Gastroesophageal sphincter (tissue), 4 donors: ENCODE results near the gene REPIN1. TPM values are rescaled to one million over a fixed set of nuclear protein-coding genes. Genes with fewer than 3 reads are reported as not detected.

Experiments
- ATAC-seq: fragments of 150-250 bp; one replicate; pipeline ENCODE4 v1.9.1; 2016; ENCODE audit warnings: mild to moderate bottlenecking, moderate library complexity
- H3K27ac ChIP-seq, 4 donors: fragments of 200-600 bp; sonication (generic) in 3 of 4; 1 replicate in 3 of 4; 2 replicates in 1 of 4; pipeline ENCODE4 v1.5.1; 2016 to 2019
- H3K27me3 ChIP-seq: fragments of 200-600 bp; sonication (generic); one replicate; pipeline ENCODE4 v1.5.1; 2019
- H3K36me3 ChIP-seq, 2 donors: fragments of 200-600 bp; sonication (generic); one replicate each; pipeline ENCODE4 v1.5.1; 2019; ENCODE audit warnings: control low read depth in 1 of 2
- H3K4me1 ChIP-seq, 3 donors: fragments of 200-600 bp; sonication (generic); 1 replicate in 2 of 3; 2 replicates in 1 of 3; pipeline ENCODE4 v1.5.1; 2016 to 2019; ENCODE audit warnings: control low read depth in 2 of 3
- H3K4me3 ChIP-seq, 2 donors: fragments of 200-600 bp; sonication (generic); one replicate each; pipeline ENCODE4 v1.5.1; 2019; ENCODE audit warnings: mild to moderate bottlenecking in 1 of 2, moderate library complexity in 1 of 2
- H3K9me3 ChIP-seq, 3 donors: fragments of 200-600 bp; sonication (generic); one replicate each; pipeline ENCODE4 v1.5.1; 2017 to 2019; ENCODE audit warnings: control low read depth in 2 of 3
- EP300 ChIP-seq: sonication (generic); formaldehyde crosslinking; IDR thresholded peaks from one replicate; pipeline ENCODE4 v1.6.1; 2017; ENCODE audit warnings: antibody characterized with exemption, mild to moderate bottlenecking
- POLR2A ChIP-seq, 2 donors: fragments of 450-650 bp; IDR thresholded peaks; one replicate each; pipeline ENCODE4 v1.6.1; 2017; ENCODE audit warnings: antibody characterized with exemption in 2 of 2, mild to moderate bottlenecking in 2 of 2, moderate library complexity in 1 of 2
- POLR2AphosphoS5 ChIP-seq: sonication (generic); formaldehyde crosslinking; IDR thresholded peaks from one replicate; pipeline ENCODE4 v1.6.1; 2017; ENCODE audit warnings: antibody characterized with exemption
- WGBS, 2 donors: methylation state at CpG; one replicate each; pipeline ENCODE4 v1.1.5; 2018; ENCODE audit warnings: low coverage in 1 of 2; 5-methylcytosine and 5-hydroxymethylcytosine counted together
- total RNA-seq, 4 donors: library from RNA; depleted of rRNA; stranded (reverse); fragments of >200 nt; gene quantifications; one replicate each; pipeline ENCODE4 v1.1.0, GENCODE V29; 2016
- TF ChIP-seq, protein P1 (sequence below), 4 experiments: fragments of 200-600 bp in 2 of 4; fragments of 450-650 bp in 2 of 4; sonication (generic) in 1 of 4; IDR thresholded peaks; one replicate each; pipeline ENCODE4 v1.5.1; 2017 to 2019; ENCODE audit warnings: antibody characterized with exemption in 4 of 4, mild to moderate bottlenecking in 2 of 4, moderate library complexity in 2 of 4

The REPIN1 gene
- total RNA-seq, 4 donors from 2014 or later = 72.7 to 132 (median 102) TPM

DNA sequence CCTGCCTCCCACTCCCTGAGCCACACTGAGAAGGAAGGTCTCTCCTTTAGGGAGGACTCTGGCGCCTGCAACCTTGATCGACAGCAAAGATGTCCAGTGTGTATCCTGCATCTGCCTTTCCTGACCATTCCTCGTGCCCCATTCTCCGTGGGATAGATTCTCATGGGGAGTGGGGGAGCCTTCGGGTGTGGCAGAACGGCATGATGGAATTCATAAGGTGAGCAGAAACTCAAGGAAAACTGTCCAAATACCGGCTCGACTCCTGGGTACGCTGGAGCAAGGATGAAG lies 26.6 kb upstream of the REPIN1 start:
- peak overlapping the region; percentile 58 to 72 for H3K4me3 ChIP-seq
- H3K9me3 ChIP-seq = no peaks in the 10 kb centered on the region
- peaks cover 0 to 19% of the 10 kb centered on the region in 2 donors for H3K36me3 ChIP-seq
- TF ChIP-seq POLR2A (IDR thresholded peaks at IDR 0.05) (no peak), POLR2AphosphoS5 (no peak), EP300 (no peak)
- TF ChIP-seq, protein P1, sequence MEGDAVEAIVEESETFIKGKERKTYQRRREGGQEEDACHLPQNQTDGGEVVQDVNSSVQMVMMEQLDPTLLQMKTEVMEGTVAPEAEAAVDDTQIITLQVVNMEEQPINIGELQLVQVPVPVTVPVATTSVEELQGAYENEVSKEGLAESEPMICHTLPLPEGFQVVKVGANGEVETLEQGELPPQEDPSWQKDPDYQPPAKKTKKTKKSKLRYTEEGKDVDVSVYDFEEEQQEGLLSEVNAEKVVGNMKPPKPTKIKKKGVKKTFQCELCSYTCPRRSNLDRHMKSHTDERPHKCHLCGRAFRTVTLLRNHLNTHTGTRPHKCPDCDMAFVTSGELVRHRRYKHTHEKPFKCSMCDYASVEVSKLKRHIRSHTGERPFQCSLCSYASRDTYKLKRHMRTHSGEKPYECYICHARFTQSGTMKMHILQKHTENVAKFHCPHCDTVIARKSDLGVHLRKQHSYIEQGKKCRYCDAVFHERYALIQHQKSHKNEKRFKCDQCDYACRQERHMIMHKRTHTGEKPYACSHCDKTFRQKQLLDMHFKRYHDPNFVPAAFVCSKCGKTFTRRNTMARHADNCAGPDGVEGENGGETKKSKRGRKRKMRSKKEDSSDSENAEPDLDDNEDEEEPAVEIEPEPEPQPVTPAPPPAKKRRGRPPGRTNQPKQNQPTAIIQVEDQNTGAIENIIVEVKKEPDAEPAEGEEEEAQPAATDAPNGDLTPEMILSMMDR (IDR thresholded peaks at IDR 0.05) = no peak
- no peaks in the 10 kb centered on the region for H3K27me3 ChIP-seq
- H3K4me1 ChIP-seq = peaks cover 0 to 57% (median 30%) of the 10 kb centered on the region in 3 donors
- peak; percentile 17 for ATAC-seq
- H3K27ac ChIP-seq = peak overlapping the region; percentile 54 to 93 (median 88)
- WGBS, 2 donors = 70% methylated on average over 2 of the region's 9 CpGs; no CpG with 5 or more reads in 1 of the 2 donors

DNA sequence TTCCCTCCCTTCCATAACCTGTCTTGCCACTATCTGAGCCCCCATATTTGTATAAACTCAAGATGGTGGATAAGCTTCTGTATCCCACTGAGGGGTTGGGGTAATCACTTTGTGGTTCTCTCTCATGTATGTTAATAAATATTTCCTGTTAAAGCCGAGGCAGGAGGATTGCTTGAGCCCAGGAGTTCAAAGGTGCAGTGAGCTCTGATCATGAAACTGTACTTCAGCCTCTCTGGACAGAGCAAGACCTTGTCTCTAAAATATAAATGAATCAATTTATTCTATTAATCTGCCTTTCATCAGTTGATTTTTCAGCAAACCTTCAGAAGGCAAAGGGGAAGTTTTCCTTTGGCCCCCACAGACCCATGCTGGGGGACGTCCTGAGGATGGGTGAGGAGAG lies 25.4 kb upstream of the REPIN1 start:
- no peak for ATAC-seq
- 64% methylated on average over 1 of the region's 2 CpGs; no CpG with 5 or more reads in 1 of the 2 donors for WGBS, 2 donors
- H3K27ac ChIP-seq = no peak overlapping the region

DNA sequence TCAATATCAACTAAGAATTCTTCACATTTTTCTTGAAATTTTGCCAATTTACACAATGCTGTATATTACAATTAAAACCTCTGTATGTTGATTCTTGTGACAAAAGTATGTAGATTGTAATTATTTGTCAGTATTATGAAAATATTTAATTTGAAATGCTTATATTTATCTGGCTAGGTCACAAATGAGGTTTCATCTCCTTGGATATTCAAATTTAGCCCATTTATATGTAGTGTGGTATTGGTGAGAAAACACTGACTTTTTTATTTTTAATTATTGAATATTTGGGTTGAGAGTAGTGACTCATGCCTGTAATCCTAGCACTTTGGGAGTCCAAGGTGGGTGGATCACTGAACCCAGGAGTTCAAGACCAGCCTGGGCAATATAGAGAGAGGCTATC lies 24.3 kb upstream of the REPIN1 start:
- Histone ChIP-seq H3K27me3 (no peaks in the 10 kb centered on the region), H3K36me3 (no peaks in the 10 kb centered on the region), H3K4me1 (peaks cover 0 to 34% (median 11%) of the 10 kb centered on the region in 3 donors), H3K4me3 (no peak overlapping the region), H3K27ac (no peak overlapping the region), H3K9me3 (no peaks in the 10 kb centered on the region)
- no peak for ATAC-seq
- no peak for TF ChIP-seq POLR2AphosphoS5
- TF ChIP-seq, protein P1 (IDR thresholded peaks at IDR 0.05) = no peak
- TF ChIP-seq EP300 = no peak
- no peak for TF ChIP-seq POLR2A (IDR thresholded peaks at IDR 0.05)

More for the DNA sequence above, 25.4 kb upstream of the REPIN1 start:
- Histone ChIP-seq H3K36me3 (peaks cover 0 to 7% of the 10 kb centered on the region in 2 donors), H3K4me3 (no peak overlapping the region), H3K4me1 (peaks cover 0 to 45% (median 19%) of the 10 kb centered on the region in 3 donors), H3K9me3 (no peaks in the 10 kb centered on the region), H3K27me3 (no peaks in the 10 kb centered on the region)
- no peak for TF ChIP-seq POLR2A (IDR thresholded peaks at IDR 0.05)
- TF ChIP-seq, protein P1 (IDR thresholded peaks at IDR 0.05) = no peak
- TF ChIP-seq EP300 = no peak
- no peak for TF ChIP-seq POLR2AphosphoS5

DNA sequence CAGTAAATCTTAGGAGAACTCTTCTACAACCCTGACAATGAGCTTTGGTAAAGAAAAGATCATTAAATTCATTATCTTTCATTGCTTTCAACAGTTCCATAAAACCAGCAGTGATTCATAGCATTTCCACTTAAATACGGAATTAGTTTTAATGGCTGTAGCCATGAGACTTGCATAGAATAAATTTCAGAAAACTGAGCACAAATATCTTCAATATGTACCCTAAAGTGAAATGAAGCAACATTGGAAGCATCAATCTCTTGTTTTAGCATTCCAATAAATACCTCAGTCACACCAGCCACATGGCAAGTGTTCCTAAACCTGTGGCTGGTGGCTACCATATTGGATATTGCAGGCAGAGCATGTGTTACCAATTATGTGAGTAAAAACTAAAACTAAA lies 23.6 kb upstream of the REPIN1 start:
- Histone ChIP-seq H3K4me3 (no peak overlapping the region), H3K27ac (no peak overlapping the region), H3K9me3 (no peaks in the 10 kb centered on the region), H3K27me3 (no peaks in the 10 kb centered on the region), H3K4me1 (peaks cover 0 to 27% (median 6%) of the 10 kb centered on the region in 3 donors), H3K36me3 (no peaks in the 10 kb centered on the region)
- WGBS, 2 donors = 78 to 82% methylated on average over 1 of the region's 1 CpG
- ATAC-seq = no peak
- TF ChIP-seq EP300 = no peak
- TF ChIP-seq, protein P1 (IDR thresholded peaks at IDR 0.05) = no peak
- no peak for TF ChIP-seq POLR2AphosphoS5
- no peak for TF ChIP-seq POLR2A (IDR thresholded peaks at IDR 0.05)

DNA sequence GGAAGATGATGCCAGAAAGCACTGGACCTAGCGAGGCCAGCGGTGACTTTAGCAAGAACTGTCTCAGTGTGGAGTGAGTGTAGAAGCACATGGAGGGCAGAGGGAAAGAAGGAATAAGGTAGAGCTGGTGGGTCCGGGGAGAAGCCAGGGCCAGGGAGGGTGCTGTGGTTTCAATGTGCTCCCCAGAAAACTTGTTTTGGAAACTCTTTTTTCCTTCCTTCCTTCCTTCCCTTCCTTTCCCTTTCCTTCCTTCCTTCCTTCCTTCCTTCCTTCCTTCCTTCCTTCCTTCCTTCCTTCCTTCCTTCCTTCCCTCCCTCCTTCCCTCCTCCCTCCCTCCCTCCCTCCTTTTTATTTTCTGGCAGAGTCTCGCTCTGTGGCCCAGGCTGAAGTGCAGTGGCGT lies 21.7 kb upstream of the REPIN1 start:
- Histone ChIP-seq H3K9me3 (no peaks in the 10 kb centered on the region), H3K4me3 (no peak overlapping the region), H3K27ac (no peak overlapping the region), H3K27me3 (no peaks in the 10 kb centered on the region), H3K4me1 (peaks cover 0 to 8% (median 0%) of the 10 kb centered on the region in 3 donors), H3K36me3 (no peaks in the 10 kb centered on the region)
- 78 to 92% methylated on average over 3 to 4 of the region's 5 CpGs for WGBS, 2 donors
- TF ChIP-seq POLR2A (IDR thresholded peaks at IDR 0.05) = no peak
- TF ChIP-seq, protein P1 (IDR thresholded peaks at IDR 0.05) = no peak
- no peak for ATAC-seq
